GM21360 (cell line): ENCODE measurements around the gene GRIA4.
"Not testable (repeated sequence)": the region's sequence is repeated elsewhere in the genome, so short reads cannot be mapped to it uniquely, and the experiment has no call there.

ENCODE experiments used
- ATAC-seq: cut with Tn5 transposase; IDR thresholded peaks from one replicate; pipeline ENCODE4 v1.9.1; 2021; ENCODE audit warnings: mild to moderate bottlenecking, moderate library complexity; ENCODE audit not compliant: unreplicated experiment

Gene GRIA4

DNA sequence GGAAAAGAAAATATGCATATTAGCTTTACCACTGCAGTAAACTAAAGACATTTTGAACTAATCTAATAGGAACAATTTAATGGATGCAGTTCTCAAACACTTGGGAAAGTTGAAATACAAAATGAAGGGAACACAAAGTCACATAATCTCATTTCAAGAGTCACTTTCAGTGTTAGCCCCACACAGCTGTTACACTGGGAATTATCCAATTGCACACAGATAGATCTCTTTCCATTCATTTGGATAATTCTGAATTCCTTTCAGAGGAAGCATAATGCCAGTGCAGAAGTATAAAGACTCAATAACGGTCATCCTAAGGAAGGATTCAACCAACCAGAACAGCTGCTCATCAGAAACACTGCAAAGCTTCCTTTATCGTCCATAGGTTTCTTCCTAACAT is 173.3 kb downstream of the GRIA4 start:
- no peak for ATAC-seq

DNA sequence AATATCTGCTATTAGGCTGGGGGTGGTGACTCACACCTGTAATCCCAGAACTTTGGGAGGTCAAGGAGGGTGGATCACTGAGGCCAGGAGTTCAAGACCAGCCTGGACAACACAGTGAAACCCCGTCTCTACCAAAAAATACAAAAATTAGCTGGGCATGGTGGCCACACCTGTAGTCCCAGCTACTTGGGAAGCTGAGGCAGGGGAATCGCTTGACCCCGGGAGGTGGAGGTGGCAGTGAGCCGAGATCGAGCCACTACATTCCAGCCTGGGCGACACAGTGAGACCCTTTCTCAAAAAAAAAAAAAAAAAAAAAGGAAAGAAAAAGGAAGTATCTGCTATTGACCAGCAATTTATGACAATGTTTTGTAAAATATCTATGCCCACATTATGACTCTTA is 176.0 kb downstream of the GRIA4 start:
- ATAC-seq: not testable (repeated sequence)

DNA sequence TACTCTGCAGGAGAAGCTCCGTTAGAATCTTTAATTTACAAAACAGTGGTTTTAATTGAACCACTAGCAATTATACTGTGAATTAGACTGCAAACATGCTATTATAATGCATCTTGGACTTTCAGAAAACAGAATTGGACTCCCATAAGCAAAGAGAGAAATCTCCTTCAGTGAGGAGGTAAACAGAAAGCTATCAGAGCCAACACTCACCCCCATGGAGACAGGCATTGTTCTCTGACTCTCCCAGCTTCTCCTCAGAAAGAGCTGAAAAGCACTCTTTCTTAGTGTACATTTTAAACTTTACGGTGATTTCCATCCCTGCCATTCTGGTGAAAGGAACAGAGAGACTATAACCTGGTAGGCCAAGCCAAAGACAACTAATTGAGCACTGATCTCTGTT is 176.9 kb downstream of the GRIA4 start:
- no peak for ATAC-seq

DNA sequence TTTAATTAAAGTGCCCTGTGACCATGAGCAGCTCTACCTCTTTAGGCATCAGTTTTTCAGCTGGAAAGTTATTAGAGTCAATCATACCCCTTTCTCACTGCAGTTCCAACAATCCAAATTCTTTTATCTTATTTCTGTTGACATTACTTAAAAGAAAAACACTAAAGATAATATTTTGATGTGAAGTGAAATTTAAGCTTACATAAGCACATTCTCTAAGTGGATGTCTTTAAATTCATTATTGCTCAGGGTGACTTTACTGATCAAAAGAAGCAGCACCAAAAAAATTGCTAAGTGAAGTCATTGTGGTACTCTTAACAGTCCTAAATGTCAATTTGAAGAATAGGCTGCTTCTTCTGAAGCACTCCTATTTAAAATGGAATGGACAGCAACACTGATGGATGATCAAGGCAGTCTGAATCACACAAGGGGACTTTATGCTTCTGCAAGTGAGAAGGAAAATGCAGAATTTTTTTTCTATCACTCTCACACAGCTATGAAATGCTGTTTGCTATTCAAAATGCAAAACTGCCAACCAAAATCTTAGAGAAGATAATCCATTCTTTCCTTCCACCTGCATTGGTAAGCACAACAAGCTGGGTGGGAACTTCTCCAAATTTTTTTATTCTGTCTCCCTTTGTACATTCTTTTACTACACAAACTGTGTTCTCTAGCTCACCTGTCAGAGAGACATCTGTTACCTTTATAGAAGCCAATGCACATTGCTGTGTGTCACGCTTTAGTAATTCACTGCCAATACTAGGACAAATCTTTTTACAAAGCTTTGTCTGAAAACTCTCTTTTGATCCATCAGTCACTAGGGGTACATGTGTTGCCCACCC is 179.9 kb downstream of the GRIA4 start:
- no peak for ATAC-seq

DNA sequence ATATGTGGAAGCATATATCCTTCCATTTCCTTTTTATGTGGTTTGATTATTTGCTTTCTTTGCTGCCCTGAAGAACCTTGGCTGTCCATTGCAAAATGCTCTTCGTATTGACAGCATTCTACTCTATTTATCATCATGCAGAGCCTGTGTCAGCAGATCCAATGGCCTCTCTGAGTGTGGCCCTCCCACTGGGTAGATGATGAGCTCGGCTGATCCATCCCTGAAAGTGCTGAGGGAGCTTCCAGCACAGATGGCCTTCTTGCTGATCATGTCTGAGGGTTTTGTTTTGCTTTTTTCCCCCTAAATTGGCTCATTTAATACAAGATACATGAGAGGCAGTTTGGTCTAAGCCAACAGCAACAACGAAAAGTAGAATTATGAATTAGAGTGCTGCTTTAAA is 181.0 kb downstream of the GRIA4 start:
- ATAC-seq: no peak

DNA sequence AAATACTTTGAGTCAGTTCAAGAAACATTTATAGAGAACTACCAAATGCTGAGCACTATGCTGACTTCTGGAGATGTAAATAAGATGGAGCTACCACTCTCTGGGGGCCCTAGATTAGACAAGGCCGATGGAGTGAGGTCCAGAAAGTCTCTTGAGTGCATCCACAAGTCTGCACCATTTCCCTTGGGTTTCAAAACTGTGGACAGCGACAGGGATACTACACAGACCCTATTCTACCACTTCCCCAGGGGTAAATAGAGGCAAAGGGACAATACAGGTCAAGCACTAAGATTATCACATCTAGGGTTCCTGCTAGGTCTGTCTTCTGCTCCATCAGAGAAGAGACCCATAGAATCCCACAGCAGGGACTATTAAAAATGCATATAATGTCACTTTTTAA is 183.2 kb downstream of the GRIA4 start:
- ATAC-seq: no peak

DNA sequence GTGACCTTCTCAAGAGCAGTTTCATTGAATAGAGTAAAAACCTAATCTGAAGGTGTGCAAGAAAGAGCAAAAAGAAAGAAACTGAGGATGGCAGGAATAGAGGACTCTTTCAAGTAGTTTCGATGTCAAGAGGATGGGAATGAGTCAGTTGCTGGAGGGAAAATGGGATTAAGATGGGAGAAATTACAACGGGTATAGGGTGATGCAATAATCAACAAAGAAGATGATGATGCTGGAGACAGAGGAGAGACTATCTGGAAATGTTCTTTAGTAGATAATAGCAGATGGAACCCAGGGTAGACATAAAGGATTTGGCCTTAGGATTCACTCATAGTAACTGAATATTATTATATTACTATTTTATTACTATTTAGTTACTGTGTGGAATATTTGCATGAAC is 189.4 kb downstream of the GRIA4 start:
- ATAC-seq: no peak

DNA sequence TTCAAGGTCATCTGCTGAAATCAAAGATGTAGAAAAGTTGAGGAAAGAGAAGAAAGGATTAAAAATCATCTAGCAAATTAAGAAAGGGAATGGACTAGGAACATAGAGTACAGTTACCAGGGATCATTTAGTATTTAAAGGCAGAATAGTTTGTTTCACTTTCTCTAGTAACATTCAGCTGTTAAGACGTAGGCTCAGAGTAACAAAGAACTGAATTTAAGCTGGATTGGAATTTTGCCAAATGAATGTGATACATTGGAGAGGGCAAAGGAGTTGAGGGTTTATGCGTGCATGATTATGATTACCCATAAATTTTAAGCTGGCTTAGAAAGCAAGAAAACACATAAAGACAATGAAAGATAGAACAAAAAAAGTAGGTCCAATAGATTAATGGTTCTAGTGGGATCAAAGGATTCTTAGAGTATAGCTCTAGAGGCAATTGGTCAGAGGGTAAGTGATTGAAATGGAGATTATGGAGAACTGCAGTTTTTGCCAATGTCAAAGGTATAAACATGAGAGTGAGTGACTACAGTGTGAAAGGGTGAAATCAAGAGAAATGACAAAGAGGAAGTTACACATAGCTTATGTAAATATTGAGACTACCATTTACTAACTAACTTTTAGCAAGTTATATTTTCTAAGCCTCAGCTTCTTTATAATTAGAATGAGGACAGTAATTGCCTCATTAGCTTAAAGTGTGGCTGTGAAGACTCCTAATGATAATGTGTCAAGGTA is 190.0 kb downstream of the GRIA4 start:
- ATAC-seq: no peak

DNA sequence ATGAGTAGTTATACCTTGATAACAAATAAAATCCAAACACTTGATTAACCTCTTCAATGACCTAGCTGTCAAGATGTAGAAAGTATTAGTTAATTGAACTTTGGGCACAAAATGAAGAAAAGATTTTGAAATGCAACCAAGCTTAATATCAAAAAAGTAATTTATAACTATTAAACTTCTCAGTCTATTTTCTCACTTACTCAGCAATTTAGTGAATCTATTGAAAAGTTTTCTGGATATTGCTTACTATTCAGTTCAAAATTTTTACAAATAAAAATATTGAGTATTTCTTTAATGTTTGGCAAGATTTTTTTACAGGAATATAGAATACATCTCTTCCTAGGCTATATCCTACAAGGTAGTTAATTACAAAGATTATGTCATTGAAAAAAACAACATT is 192.5 kb downstream of the GRIA4 start:
- ATAC-seq: no peak

DNA sequence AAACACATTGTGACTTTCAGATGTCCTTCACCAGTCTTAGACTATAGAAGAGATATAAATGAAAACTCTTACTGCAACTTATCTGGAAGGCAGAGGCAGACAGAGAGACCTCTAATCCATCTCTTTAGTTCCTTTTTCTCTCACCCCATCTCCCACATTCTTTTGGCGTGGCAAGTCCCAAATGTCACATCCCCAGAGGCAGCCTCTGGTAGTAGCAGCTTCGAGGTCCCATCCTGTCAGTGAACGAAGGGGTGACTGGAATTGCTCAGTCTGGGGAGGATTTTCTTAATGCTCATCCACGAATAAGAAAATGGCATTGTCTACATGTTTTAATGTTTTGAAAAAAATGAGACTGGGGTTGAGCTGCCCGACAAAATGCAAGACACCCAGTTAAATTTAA is 201.4 kb downstream of the GRIA4 start:
- no peak for ATAC-seq

DNA sequence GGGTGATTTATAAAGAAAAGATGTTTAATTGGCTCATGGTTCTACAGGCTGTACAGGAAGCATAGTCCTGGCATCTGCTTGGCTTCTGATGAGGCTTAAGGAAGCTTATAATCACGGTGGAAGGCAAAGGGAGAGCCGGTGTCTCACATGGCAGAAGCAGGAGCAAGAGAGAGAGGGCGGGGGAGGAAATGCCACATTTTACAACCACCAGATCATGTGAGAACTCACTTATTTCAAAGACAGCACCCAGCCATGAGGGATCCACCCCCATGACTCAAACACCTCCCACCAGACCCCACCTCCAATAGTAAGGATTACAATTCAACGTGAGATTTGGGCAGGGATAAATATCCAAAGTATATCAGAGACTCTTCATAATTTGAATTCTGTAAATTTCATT is 211.5 kb downstream of the GRIA4 start:
- ATAC-seq: no peak

DNA sequence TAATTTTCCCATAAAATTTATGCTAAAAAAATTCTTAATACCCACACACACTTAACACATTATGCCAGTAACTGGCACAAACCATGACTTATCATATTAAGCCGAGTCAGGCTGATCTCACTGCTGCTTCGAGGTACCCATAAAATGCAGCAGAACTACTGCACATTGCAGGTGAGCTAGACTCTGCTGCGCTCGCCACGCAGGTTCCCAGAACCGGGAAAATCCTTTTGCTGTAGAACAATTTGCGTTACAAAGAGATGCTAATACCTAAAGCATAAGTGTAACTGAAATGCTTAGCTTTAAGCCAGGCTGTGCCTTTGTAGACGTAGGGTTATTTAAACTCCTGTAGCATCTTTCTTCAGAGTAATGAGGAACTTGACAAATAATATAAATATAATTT is 211.9 kb downstream of the GRIA4 start:
- no peak for ATAC-seq

DNA sequence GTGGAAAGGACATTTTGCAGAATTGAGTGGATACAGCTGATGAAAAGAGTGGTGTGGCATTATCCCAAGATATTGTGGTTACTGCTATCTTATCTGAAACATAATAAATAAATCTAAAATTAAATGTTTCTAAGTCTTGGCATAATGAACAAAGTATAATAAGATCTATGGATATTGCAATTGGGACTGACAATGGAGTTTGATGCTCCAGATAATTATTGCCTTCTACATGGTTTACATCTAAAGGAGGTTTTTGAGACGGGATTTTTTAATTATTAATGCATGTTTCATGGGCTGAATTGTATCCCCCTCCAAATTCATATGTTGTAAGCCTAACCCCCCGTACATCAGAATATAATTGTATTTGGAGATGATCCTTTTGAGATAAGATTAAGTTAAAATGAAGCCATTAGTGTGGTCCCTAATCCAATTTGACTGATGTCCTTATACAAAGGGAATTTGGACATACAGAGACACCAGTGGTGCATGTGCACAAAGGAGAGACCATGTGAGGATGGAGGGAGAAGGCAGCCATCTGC is 213.7 kb downstream of the GRIA4 start:
- no peak for ATAC-seq

DNA sequence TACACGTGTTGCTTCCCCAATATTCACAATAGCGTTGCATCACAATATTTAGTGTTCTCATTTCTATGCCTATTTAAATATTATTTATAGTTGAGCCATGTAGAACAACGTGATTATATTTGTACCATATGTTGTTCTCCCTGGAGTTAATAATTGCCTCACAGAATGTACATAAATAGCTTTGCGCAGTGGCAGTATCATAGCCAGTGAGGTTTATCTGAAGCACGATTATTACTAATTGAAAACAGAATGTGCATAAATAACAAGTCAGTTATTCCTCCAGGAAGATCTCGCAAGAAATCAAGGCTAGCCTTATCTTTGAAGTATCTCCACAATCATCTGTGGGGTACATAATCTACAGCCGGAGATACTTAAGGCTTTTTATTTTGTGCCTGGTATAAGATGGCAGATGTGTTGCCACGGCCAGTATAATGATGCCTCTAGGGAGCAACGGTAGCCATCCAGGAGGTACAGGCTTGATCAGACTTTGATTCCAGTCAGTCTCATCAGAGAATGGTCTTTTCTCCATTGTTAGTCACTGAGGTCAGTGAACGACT is 214.7 kb downstream of the GRIA4 start:
- ATAC-seq: no peak

DNA sequence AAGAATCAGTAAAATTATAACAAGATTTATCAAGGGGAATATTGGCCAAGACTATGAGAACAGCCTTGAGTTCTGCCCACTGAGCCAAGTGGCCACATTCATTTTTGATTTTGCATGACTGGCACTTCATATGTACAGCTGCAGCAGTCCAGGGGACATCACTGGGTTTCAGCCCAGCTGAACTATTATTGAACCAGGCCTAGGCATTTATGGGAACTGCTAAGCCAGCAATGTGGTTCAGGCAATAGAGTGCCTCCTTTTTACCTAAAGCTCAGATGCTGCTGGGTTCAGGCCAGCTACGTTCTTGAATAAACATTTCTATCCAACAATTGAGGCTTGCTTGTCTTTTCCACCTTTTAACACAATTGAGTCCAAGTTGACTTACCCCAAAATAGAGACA is 215.3 kb downstream of the GRIA4 start:
- no peak for ATAC-seq

DNA sequence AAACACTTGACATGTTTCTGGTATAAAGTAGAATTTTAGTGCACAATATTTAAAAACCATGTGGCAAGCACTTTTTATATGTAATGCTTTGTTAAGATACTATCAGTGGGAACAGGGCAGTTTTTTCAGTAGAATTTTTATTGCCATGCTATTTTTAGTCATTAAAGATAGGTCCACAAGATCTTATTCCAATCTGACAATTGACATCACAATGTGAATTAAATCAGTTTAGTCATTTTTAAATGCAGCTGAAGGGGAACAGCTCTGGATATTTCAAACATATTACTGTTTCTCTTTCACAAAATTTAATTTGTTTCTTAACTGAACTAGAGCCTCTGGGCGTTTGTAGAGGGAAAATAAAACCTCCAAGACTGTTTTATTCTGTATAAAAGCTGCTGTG is 218.0 kb downstream of the GRIA4 start:
- no peak for ATAC-seq

DNA sequence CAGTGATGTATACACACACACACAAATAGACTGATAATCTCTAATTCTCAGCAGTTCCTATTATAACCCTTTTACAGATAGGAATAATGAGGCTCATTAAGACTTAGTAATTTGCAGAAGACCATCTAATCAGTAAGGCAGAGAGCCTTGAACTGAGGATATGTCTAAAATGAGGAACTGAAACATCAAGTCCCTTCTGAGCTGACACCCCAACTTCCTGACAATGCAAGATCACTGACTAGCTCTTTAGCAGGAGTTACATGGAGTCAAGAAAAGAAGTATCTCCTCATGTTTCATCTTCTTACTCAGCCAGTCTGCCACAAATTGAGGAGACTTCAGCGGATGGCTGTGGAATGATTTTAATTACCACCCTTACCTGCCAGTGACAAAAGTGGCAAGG is 219.2 kb downstream of the GRIA4 start:
- ATAC-seq: peak; percentile 97

DNA sequence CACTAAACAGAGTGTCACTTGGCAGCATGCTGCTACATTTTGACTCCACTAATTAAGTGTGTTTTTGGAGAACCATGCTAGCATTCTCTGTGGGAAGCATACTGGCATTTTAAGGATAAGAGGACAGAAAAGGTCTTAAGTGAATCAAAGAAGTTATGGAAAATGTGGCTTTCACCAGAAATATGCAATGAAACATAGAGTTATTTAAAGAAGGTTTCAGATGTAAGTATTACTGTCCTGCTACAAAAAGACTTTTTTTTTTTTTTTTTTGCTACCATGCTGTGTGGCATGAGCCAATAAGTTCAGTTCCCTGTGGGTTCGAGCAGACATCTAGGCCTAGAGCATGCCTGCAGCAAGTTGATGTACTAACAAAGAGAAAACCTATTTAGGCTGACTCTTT is 224.6 kb downstream of the GRIA4 start:
- no peak for ATAC-seq

DNA sequence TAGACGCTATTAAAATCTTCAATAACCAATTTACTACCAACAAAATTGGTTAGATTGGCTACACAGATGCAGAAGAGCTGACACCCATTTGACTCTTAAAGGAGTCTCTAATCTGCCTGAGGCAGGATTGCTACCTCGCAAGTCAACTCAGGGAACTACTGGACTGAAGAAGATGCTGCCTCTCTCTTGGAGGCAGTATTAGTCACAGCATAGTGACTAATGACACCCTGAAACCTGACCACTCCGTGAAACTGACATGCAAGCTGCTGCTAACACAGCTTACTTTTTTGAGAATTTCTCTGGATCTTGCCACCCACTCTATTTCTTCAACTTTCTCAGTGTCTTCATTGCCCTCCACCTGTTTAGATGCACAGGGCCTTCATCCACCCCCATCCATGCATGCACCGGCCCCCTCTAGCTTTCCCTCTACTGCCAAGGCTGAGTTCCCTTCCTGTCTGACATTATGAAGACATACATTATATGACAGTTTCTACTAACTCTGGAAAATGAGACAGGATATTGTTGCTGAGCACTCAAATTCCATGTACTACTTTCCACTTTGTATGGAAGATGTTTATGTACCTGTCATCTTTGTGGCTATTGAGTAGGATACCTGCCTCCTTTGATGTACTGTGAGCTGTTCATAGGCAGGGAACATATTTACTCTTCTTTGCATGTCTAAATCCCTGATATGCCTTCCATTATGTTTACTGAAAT is 229.0 kb downstream of the GRIA4 start:
- ATAC-seq: peak; percentile 54

DNA sequence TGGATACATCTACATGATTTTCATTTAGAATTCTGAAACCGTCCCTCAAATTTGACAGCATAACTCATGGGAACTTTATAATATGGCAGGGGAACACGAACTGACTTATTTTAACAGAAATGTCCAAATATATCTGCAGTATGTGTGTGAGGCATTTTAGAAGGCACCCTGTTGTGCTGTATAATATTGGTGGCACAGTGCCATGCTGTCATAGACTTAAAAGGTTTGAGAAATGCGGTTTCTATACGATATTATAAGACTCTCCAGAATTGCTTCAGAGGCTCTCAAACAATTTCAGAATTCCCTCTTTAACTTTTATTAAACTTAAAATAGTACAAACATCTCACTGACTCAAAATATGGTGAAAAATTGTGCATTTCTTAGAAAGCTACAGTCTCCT is 230.5 kb downstream of the GRIA4 start:
- no peak for ATAC-seq

DNA sequence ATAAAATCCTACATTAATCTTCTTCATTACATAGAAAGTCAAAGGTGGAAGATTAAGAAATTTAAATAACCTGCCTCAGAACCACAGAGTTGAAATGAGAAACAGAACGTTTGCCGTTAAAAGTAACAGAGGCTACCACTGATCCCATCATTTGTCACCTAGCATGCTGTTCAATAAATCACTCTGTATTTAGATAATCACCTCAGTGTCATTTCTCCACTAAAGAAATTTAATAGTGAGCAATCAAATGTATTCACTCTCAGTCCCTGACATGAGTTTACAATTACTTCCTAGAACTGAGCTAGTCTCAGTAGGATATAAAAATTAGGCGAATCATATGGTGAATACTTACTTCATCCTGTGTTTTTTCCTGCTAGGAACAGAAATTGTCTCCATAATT is 242.5 kb downstream of the GRIA4 start:
- no peak for ATAC-seq
